Measurements from ENCODE around the gene MND1.
"Not testable (repeated sequence)": the region's sequence is repeated elsewhere in the genome, so short reads cannot be mapped to it uniquely, and the experiment has no call there.

The MND1 gene

GRCh38 chr4:153453402-153453801 lies 108.9 kb downstream of the MND1 start:
- DNase-seq (ENCODE audit: low spot score): no peak
- no peak overlapping the region for H3K27ac ChIP-seq
- TF ChIP-seq CTCF (IDR thresholded peaks at IDR 0.05): no peak
- H3K4me3 ChIP-seq: no peak overlapping the region

- DNase-seq (ENCODE audit: low spot score): no peak
- Histone ChIP-seq H3K4me3 (no peak overlapping the region), H3K27ac (no peak overlapping the region)
- no peak for TF ChIP-seq CTCF (IDR thresholded peaks at IDR 0.05)
These were observed 114.5 kb downstream of the MND1 start for GRCh38 chr4:153458969-153459368.

GRCh38 chr4:153461549-153461948 lies 117.1 kb downstream of the MND1 start:
- H3K27ac ChIP-seq; DNase-seq (ENCODE audit: low spot score); H3K4me3 ChIP-seq: not testable (repeated sequence)

GRCh38 chr4:153464068-153464467 lies 119.6 kb downstream of the MND1 start:
- TF ChIP-seq CTCF (IDR thresholded peaks at IDR 0.05): no peak
- no peak overlapping the region for H3K4me3 ChIP-seq
- H3K27ac ChIP-seq: no peak overlapping the region
- DNase-seq (ENCODE audit: low spot score): no peak

Measured in coronary artery (tissue), 2 donors.